AG10803 (cell line): Measurements from ENCODE around the gene RNU7-1.

Experiments
- DNase-seq: peaks from one replicate; pipeline ENCODE4 v3.0.0; 2010; ENCODE audit warnings: low read depth
- H3K4me3 ChIP-seq: 2 replicates; pipeline ENCODE4 v1.5.1; 2011; ENCODE audit warnings: mild to moderate bottlenecking, low read length, control low read depth
- TF ChIP-seq, protein P1 (sequence below): conservative IDR thresholded peaks from 2 replicates; pipeline ENCODE4 v1.5.1; 2011; ENCODE audit warnings: mild to moderate bottlenecking, low read length, control low read depth, inconsistent platforms

The RNU7-1 gene

GRCh38 chr12:6970096-6970527, 26.5 kb downstream of the RNU7-1 start:
- DNase-seq: no peak
- peak overlapping the region; percentile 74 for H3K4me3 ChIP-seq
- TF ChIP-seq, protein P1, sequence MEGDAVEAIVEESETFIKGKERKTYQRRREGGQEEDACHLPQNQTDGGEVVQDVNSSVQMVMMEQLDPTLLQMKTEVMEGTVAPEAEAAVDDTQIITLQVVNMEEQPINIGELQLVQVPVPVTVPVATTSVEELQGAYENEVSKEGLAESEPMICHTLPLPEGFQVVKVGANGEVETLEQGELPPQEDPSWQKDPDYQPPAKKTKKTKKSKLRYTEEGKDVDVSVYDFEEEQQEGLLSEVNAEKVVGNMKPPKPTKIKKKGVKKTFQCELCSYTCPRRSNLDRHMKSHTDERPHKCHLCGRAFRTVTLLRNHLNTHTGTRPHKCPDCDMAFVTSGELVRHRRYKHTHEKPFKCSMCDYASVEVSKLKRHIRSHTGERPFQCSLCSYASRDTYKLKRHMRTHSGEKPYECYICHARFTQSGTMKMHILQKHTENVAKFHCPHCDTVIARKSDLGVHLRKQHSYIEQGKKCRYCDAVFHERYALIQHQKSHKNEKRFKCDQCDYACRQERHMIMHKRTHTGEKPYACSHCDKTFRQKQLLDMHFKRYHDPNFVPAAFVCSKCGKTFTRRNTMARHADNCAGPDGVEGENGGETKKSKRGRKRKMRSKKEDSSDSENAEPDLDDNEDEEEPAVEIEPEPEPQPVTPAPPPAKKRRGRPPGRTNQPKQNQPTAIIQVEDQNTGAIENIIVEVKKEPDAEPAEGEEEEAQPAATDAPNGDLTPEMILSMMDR: no peak

DNA sequence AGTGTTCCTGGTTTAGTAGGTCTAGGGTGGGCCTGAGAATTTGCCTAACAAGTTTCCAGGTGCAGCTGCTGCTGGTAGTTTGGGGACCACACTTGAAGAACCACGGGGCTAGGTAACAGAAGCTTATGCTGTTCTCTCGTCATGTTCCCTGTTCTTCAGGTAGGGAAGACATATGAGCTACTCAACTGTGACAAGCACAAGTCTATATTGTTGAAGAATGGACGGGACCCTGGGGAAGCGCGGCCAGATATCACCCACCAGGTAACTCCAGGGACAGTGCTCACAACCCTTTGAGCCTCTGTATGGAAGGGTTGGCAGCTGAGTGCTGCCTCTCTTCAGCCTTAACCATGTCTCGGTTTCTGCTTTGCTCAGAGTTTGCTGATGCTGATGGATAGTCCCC, 30.6 kb downstream of the RNU7-1 start:
- H3K4me3 ChIP-seq: no peak overlapping the region
- DNase-seq: no peak
- TF ChIP-seq, protein P1: no peak

DNA sequence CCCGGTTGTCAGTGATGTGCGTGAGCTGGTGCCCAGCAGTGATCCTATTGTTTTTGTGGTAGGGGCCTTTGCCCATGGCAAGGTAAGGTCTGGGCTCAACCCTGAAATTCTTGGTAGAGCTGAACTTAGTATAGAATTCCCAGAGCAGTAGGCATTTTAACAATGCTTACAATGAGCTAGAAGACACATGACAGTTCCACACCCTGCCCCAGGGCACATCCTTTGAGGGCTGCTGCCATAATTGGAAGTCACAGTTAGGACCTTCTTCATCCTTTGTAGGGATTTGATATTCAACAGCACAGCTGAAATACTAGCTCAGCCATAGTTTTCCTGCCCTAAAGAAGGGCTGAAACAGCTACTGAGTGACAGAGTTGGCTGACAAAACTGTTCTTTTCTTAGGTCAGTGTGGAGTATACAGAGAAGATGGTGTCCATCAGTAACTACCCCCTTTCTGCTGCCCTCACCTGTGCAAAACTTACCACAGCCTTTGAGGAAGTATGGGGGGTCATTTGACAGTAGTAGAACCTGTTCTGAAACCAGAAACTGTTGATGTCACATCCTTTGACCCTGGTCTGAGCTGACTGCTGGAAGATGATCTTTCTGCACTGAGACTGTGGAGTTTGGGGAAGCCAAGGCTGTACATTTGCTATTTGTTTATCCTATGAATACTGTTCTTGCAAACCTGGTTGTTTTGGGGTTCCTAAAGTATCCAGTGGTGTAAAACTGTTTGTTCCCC, 31.8 kb downstream of the RNU7-1 start:
- no peak overlapping the region for H3K4me3 ChIP-seq
- TF ChIP-seq, protein P1: no peak
- no peak for DNase-seq

GRCh38 chr12:6977653-6978052, 34.0 kb downstream of the RNU7-1 start:
- no peak overlapping the region for H3K4me3 ChIP-seq
- TF ChIP-seq, protein P1: no peak
- DNase-seq: no peak

DNA sequence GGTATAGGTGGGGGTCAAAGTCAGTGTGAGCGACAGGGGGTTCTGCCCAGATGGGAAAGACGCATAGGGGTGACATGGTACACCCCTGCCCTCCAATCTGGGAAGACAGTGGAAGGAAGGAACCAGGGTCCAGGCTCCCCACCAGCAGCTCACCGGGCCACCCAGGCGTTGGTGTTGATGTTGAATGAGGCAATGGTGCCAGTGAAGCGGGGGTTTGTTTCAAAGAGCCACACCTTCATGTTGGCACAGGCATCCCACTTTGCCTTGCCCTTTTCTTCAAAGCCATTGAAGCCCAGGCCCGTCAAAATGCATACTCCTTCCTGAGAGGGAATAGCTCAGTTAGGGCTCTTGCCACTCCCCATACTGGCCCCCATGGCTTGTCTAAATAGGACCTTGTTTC, 34.6 kb downstream of the RNU7-1 start:
- no peak overlapping the region for H3K4me3 ChIP-seq
- DNase-seq: no peak
- TF ChIP-seq, protein P1: no peak

DNA sequence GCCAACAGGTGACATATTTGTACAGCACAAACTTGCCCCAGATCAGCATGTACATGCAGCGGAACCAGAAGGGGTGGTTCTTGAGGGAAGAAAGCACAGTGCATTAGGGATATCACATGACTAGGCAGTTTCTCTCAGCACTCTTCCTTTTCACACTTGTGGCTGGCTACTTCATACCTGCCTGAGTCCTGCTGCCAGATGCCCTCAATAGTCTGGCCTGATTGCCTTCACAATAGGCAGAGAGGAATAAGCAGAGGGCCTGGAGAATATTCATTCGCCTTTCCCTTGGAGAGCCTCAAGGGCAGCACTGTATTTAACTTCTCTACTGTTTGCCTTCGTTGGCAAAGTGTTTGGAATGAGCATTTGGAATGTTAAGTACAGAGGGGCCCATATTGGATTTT, 35.0 kb downstream of the RNU7-1 start:
- TF ChIP-seq, protein P1: no peak
- H3K4me3 ChIP-seq: no peak overlapping the region
- no peak for DNase-seq

- no peak overlapping the region for H3K4me3 ChIP-seq
- DNase-seq: no peak
- TF ChIP-seq, protein P1: no peak
These were observed 35.4 kb downstream of the RNU7-1 start for GRCh38 chr12:6979021-6979420.
